ENCODE results near the gene AGPAT3. TPM values are rescaled to one million over a fixed set of nuclear protein-coding genes. Genes with fewer than 3 reads are reported as not detected.

The AGPAT3 gene
- total RNA-seq, 5 donors from 2014 or later (not counting 1 experiment from before 2014, with no cell fraction given), result 48.4 to 77.2 (median 65.1) TPM

DNA sequence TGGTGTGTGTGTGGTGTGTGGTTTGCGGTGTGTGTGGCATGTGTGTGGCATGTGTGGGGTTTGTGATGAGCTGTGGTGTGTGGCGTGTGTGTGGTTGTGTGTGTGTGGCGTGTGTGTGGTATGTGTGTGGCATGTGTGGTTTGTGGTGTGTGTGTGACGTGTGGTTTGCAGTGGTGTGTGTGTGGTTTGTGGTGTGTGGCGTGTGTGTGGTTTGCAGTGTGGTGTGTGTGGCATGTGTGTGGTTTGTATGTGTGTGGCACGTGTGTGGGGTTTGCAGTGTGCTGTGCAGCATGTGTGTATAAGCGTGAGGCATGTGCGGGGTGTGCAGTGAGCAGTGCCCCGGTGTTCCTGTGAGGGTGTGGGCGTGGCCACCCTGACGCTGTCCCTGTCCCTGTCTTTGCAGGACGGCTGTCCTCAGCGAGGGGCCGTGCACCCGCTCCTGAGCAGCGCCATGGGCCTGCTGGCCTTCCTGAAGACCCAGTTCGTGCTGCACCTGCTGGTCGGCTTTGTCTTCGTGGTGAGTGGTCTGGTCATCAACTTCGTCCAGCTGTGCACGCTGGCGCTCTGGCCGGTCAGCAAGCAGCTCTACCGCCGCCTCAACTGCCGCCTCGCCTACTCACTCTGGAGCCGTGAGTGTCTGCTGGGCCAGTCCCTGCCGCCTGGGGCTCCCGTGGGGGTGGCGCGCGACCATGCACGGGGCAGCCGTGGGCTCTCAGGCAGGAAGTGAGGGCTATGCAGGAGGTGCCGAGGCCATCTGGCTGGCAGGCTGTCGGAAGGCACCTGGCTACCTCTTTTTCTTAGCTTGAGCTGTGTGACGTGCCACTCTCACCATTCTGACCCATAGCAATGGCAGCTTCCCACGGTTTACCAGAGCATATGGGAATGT lies 94.5 kb downstream of the AGPAT3 start:
- Mint-ChIP-seq H3K27ac (no peak overlapping the region), H3K4me1 (peaks cover 14 to 24% (median 19%) of the 10 kb centered on the region in 3 donors), H3K27me3 (no peaks in the 10 kb centered on the region), H3K4me3 (no peak overlapping the region), H3K9me3 (no peaks in the 10 kb centered on the region), H3K36me3 (peaks cover 23% of the 10 kb centered on the region)
- Histone ChIP-seq H3K9me3 (no peaks in the 10 kb centered on the region), H3K36me3 (ENCODE audit: control insufficient read depth in 2 of 2, extremely low read depth in 1 of 2, insufficient read depth in 1 of 2, low read length in 1 of 2) (peaks cover 6 to 24% of the 10 kb centered on the region in 2 donors), H3K4me3 (ENCODE audit: control insufficient read depth in 1 of 2, extremely low read depth in 1 of 2, low read length in 1 of 2) (no peak overlapping the region), H3K27me3 (replicated peaks in 1 of 2; ENCODE audit: control insufficient read depth in 2 of 2, extremely low read depth in 1 of 2, insufficient read depth in 2 of 2, low read length in 1 of 2) (no peaks in the 10 kb centered on the region), H3K4me1 (ENCODE audit: control insufficient read depth in 1 of 2, extremely low read depth in 1 of 2, insufficient read depth in 2 of 2, low read length in 2 of 2) (peaks cover 0 to 23% of the 10 kb centered on the region in 2 experiments), H3K27ac (ENCODE audit: low read length) (no peak overlapping the region)
- ATAC-seq (replicated peaks in 1 of 4) (peak in 2 of 4 experiments; percentile 23 to 41), DNase-seq (peak in 3 of 35 experiments; percentile 9 to 30 (median 13))
- POLR2A ChIA-PET, result interaction anchor here in 1 of 2 donors (0.7 kb wide), 1 partner anchor 89 kb away, joined by 3 read pairs; no protein-coding TSS in a partner anchor
- WGBS (ENCODE audit: insufficient coverage), result 93% methylated on average over 29 of the region's 39 CpGs
- CTCF ChIA-PET, result no interaction called here

DNA sequence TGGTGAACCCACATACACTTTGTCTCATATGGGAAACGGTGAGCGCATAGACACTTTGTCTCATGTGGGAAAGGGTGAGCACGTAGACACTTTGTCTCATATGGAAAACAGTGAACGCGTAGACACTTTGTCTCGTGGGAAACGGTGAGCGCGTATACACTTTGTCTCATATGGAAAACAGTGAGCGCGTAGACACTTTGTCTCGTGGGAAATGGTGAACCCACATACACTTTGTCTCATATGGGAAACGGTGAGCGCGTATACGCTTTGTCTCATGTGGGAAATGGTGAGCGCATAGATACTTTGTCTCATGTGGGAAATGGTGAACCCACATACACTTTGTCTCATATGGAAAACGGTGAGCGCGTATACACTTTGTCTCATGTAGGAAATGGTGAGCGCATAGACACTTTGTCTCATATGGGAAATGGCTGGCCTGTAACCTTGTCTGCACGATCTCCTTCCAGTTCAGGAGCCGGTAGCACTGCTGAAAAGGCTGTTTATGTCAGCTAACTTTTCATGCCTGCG lies 96.4 kb downstream of the AGPAT3 start:
- CTCF ChIA-PET, result interaction anchor here in 1 of 2 donors (0.6 kb wide), 1 partner anchor 39 kb away, joined by 3 read pairs; no protein-coding TSS in a partner anchor

DNA sequence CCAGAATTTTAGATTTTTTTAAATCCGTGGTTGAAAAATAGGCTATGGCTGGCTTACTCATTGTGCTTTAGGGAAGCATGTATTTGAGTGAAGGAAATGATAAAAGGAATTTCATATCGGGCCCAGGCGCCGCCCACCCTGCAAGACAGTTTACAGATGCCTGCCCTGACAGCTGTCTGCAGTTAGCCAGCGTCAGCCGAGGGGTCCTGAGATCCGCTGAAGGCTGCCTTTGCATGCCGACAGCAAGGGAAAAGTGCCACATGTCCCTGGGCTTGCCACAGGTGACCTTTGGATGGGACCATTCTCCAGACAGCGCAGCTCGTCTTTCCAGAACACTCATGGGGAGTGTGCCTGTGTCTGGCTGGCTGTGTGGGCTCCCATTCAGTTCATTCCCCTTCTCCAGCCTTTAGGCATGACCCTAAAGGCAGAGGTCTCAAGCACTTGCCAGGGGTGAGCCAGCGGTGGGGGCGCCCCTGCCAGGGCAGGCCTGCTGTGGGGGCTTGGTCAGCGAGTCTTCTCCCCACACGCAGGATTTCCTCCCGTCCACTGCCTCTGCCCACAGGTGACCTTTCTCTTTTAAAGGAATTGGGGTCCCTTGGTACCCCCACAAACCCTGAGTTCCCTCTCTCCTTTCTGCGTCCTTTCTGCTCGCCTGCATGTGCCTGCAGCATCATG lies 101.0 kb downstream of the AGPAT3 start:
- Mint-ChIP-seq H3K27ac (no peak overlapping the region), H3K36me3 (peaks cover 25% of the 10 kb centered on the region), H3K27me3 (no peaks in the 10 kb centered on the region), H3K9me3 (no peaks in the 10 kb centered on the region), H3K4me1 (peaks cover 3 to 6% (median 3%) of the 10 kb centered on the region in 3 donors), H3K4me3 (no peak overlapping the region)
- Histone ChIP-seq H3K36me3 (ENCODE audit: control insufficient read depth in 2 of 2, extremely low read depth in 1 of 2, insufficient read depth in 1 of 2, low read length in 1 of 2) (peaks cover 18 to 42% of the 10 kb centered on the region in 2 donors), H3K4me1 (ENCODE audit: control insufficient read depth in 1 of 2, extremely low read depth in 1 of 2, insufficient read depth in 2 of 2, low read length in 2 of 2) (no peaks in the 10 kb centered on the region), H3K27ac (ENCODE audit: low read length) (no peak overlapping the region), H3K9me3 (no peaks in the 10 kb centered on the region), H3K27me3 (replicated peaks in 1 of 2; ENCODE audit: control insufficient read depth in 2 of 2, extremely low read depth in 1 of 2, insufficient read depth in 2 of 2, low read length in 1 of 2) (no peaks in the 10 kb centered on the region), H3K4me3 (ENCODE audit: control insufficient read depth in 1 of 2, extremely low read depth in 1 of 2, low read length in 1 of 2) (no peak overlapping the region)
- ATAC-seq (replicated peaks in 1 of 4) (no peak), DNase-seq (no peak)
- WGBS (ENCODE audit: insufficient coverage), result 94% methylated on average over 14 of the region's 17 CpGs
- ChIA-PET CTCF (no interaction called here), POLR2A (no interaction called here)

More for the DNA sequence above, 96.4 kb downstream of the AGPAT3 start:
- DNase-seq (peak in 2 of 35 experiments; percentile 10 to 42), ATAC-seq (replicated peaks in 1 of 4) (peak in 1 of 4 experiments; percentile 57)
- no peak overlapping the region for H3K27ac ChIP-seq (ENCODE audit: low read length)
- H3K27me3 ChIP-seq (replicated peaks in 1 of 2; ENCODE audit: control insufficient read depth in 2 of 2, extremely low read depth in 1 of 2, insufficient read depth in 2 of 2, low read length in 1 of 2), result no peaks in the 10 kb centered on the region
- no peaks in the 10 kb centered on the region for H3K9me3 Mint-ChIP-seq
- H3K9me3 ChIP-seq, result no peaks in the 10 kb centered on the region
- H3K4me1 ChIP-seq (ENCODE audit: control insufficient read depth in 1 of 2, extremely low read depth in 1 of 2, insufficient read depth in 2 of 2, low read length in 2 of 2), result peaks cover 0 to 21% of the 10 kb centered on the region in 2 experiments
- WGBS (ENCODE audit: insufficient coverage), result 73% methylated on average over 10 of the region's 24 CpGs
- peaks cover 14 to 15% (median 15%) of the 10 kb centered on the region in 3 donors for H3K4me1 Mint-ChIP-seq
- H3K27me3 Mint-ChIP-seq, result no peaks in the 10 kb centered on the region
- H3K27ac Mint-ChIP-seq, result peak overlapping the region in 1 of 2 donors; percentile 34
- POLR2A ChIA-PET, result interaction anchor here in 1 of 2 donors (0.7 kb wide), 1 partner anchor 85 kb away, joined by 3 read pairs; no protein-coding TSS in a partner anchor
- H3K36me3 Mint-ChIP-seq, result peaks cover 25% of the 10 kb centered on the region
- H3K4me3 Mint-ChIP-seq, result no peak overlapping the region
- peaks cover 11 to 26% of the 10 kb centered on the region in 2 donors for H3K36me3 ChIP-seq (ENCODE audit: control insufficient read depth in 2 of 2, extremely low read depth in 1 of 2, insufficient read depth in 1 of 2, low read length in 1 of 2)
- no peak overlapping the region for H3K4me3 ChIP-seq (ENCODE audit: control insufficient read depth in 1 of 2, extremely low read depth in 1 of 2, low read length in 1 of 2)

DNA sequence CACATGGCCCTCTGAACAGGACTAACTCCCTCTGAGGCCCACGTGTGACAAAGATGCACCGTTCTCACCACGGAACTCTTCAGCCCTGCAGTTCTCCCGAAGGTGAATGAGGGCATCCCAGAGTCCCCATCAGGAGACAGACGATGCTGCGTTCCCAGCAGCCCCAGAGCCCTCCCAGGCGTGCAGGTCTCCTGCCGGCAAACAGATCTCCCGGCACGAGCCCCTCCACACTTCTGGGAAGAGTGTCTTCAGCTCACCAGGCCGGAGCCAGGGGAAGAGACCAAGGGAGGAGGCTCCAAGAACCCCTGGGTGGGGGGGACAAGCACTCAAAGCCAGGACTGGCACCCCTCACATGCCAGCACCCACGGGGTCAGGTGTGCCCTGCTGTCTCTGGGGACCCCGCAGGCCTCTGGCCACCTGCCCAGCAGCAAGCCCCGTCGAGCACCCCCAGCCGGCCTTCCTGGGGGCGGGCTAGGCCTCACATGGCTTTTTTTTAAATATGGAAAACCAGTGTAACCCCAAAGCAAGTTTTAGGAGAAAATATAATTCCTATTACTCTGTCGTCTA lies 102.0 kb downstream of the AGPAT3 start:
- H3K4me3 Mint-ChIP-seq, result no peak overlapping the region
- H3K9me3 Mint-ChIP-seq, result no peaks in the 10 kb centered on the region
- no peaks in the 10 kb centered on the region for H3K27me3 Mint-ChIP-seq
- WGBS (ENCODE audit: insufficient coverage), result 98% methylated on average over 8 of the region's 18 CpGs
- no peaks in the 10 kb centered on the region for H3K4me1 ChIP-seq (ENCODE audit: control insufficient read depth in 1 of 2, extremely low read depth in 1 of 2, insufficient read depth in 2 of 2, low read length in 2 of 2)
- no peak for DNase-seq
- no peaks in the 10 kb centered on the region for H3K27me3 ChIP-seq (replicated peaks in 1 of 2; ENCODE audit: control insufficient read depth in 2 of 2, extremely low read depth in 1 of 2, insufficient read depth in 2 of 2, low read length in 1 of 2)
- POLR2A ChIA-PET, result no interaction called here
- H3K9me3 ChIP-seq, result no peaks in the 10 kb centered on the region
- peaks cover 25 to 42% of the 10 kb centered on the region in 2 donors for H3K36me3 ChIP-seq (ENCODE audit: control insufficient read depth in 2 of 2, extremely low read depth in 1 of 2, insufficient read depth in 1 of 2, low read length in 1 of 2)
- ATAC-seq (replicated peaks in 1 of 4), result no peak
- CTCF ChIA-PET, result no interaction called here
- no peaks in the 10 kb centered on the region for H3K4me1 Mint-ChIP-seq
- no peak overlapping the region for H3K27ac Mint-ChIP-seq
- H3K27ac ChIP-seq (ENCODE audit: low read length), result no peak overlapping the region
- peaks cover 23% of the 10 kb centered on the region for H3K36me3 Mint-ChIP-seq
- no peak overlapping the region for H3K4me3 ChIP-seq (ENCODE audit: control insufficient read depth in 1 of 2, extremely low read depth in 1 of 2, low read length in 1 of 2)

DNA sequence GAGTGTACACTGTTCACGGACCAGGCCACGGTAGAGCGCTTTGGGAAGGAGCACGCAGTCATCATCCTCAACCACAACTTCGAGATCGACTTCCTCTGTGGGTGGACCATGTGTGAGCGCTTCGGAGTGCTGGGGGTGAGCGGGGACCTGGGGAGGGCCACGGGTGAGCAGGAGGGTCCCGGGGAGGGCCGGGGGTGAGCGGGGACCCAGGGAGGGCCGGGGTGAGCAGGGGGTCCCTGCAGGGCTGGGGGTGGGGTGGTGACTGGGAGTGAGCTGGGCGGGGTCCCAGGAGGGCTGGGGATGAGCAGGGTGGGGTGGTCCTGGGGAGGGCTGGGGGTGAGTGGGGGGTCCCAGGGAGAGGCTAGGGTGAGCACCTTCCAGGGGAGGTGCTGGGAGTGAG lies 103.0 kb downstream of the AGPAT3 start:
- POLR2A ChIA-PET, result no interaction called here
- no peaks in the 10 kb centered on the region for H3K27me3 Mint-ChIP-seq
- H3K27ac ChIP-seq (ENCODE audit: low read length), result no peak overlapping the region
- no peaks in the 10 kb centered on the region for H3K27me3 ChIP-seq (replicated peaks in 1 of 2; ENCODE audit: control insufficient read depth in 2 of 2, extremely low read depth in 1 of 2, insufficient read depth in 2 of 2, low read length in 1 of 2)
- H3K4me3 Mint-ChIP-seq, result no peak overlapping the region
- H3K27ac Mint-ChIP-seq, result no peak overlapping the region
- no peaks in the 10 kb centered on the region for H3K4me1 ChIP-seq (ENCODE audit: control insufficient read depth in 1 of 2, extremely low read depth in 1 of 2, insufficient read depth in 2 of 2, low read length in 2 of 2)
- no peak for DNase-seq
- ATAC-seq (replicated peaks in 1 of 4), result no peak
- WGBS (ENCODE audit: insufficient coverage), result 100% methylated on average over 10 of the region's 15 CpGs
- H3K9me3 Mint-ChIP-seq, result no peaks in the 10 kb centered on the region
- peaks cover 25 to 47% of the 10 kb centered on the region in 2 donors for H3K36me3 ChIP-seq (ENCODE audit: control insufficient read depth in 2 of 2, extremely low read depth in 1 of 2, insufficient read depth in 1 of 2, low read length in 1 of 2)
- no peaks in the 10 kb centered on the region for H3K9me3 ChIP-seq
- peaks cover 25% of the 10 kb centered on the region for H3K36me3 Mint-ChIP-seq
- H3K4me3 ChIP-seq (ENCODE audit: control insufficient read depth in 1 of 2, extremely low read depth in 1 of 2, low read length in 1 of 2), result no peak overlapping the region
- CTCF ChIA-PET, result no interaction called here
- H3K4me1 Mint-ChIP-seq, result no peaks in the 10 kb centered on the region

Measured in T-cell (primary cell).